GM18909 (cell line): Measurements from ENCODE around the gene ARL16.

Experiments
- ATAC-seq: cut with Tn5 transposase; IDR thresholded peaks from one replicate; pipeline ENCODE4 v1.9.1; 2021; ENCODE audit warnings: mild to moderate bottlenecking; ENCODE audit not compliant: unreplicated experiment, poor library complexity

ARL16 gene

DNA sequence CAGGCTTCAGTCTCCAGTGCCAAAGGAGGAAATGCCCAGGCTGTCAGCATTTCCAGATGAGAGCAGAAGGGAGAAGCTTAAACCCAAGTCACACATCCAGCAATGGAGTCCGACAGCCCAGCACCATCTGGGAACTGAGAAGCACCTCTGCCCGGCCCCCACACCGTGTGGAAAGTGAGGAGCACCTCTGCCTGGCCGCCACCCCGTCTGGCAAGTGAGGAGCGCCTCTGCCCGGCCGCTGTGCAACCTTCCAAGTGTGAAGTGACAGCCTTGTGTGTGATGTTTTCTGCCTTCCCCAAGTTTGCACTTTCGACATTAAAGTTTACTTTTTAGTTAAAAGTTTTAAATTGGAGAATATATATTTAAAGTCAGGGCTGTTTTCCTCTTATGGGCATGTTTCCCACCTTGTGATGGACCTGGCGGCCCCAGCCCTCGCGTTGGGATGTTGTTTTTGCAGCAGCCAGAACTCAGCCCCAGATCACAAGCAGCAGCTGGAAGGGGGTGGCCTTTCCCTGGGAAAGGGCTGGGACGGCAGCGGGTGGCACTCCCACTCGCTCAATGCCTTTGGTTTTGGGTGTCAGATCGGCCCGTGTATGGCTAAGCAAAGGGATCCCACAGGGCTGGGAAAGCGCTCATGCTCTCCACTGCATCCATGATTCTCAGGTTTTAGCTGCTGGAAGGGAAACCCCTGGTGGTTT is 9.9 kb downstream of the ARL16 start:
- no peak for ATAC-seq

GRCh38 chr17:81672954-81673353 is 10.6 kb downstream of the ARL16 start:
- ATAC-seq, result no peak

DNA sequence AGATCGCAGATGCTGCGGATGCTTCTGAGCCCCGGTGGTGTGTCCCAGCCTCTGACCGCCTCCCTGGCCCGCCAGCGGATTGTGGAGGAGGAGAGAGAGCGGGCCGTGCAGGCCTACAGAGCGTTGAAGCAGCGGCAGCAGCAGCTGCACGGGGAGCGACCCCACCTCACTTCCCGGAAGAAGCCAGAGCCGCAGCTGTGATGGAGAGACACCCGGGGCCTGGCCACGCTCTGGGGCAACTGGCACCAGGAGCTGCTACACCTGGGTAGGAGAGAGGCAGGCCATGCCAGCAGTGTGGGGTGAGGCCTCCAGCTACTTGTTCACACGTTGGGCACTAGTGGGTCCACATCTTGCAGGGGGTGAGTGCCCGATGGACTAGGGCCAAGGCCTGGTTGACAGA is 11.1 kb downstream of the ARL16 start:
- no peak for ATAC-seq

DNA sequence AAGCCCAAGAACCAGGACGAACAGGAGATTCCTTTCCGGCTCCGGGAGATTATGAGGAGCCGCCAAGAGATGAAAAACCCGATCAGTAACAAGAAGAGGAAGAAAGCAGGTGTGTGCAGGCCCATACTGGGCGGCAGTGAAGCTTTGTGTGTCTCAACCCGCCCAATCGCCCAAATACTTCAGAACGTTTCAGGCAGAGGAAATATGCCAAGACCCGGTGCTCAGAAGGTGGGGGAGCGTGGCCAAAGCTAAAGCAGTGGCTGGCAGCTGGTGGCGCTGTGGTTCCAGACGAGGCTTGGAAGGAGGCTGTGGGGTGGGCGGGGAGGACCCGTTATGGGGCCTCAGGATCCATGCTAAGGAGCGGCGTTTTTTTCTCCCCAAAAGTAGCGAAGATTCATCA is 15.8 kb downstream of the ARL16 start:
- ATAC-seq, result no peak

GRCh38 chr17:81666342-81667191 is 17.0 kb downstream of the ARL16 start, which contains the start of the genes CCDC137 and OXLD1:
Gene CCDC137, plus strand, starts transcription at chr17:81666737. Its CDS starts 30 bp downstream, at chr17:81666767.
Gene OXLD1, minus strand, starts transcription at chr17:81666605. Its CDS starts 28 bp downstream, at chr17:81666577.
- peak; percentile 92 for ATAC-seq

DNA sequence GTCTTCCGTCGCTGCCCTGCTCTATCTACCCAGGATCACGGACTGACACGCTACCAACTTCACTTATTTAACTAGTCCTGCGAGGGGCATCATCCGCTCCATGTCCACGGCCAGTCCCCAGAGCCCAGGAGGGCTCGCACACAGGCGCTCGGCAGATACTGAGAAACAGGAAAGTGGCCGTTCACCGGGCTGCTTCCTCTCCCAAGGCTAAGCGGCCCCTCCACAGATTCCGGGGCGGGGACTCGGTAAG is 17.6 kb downstream of the ARL16 start:
- no peak for ATAC-seq

DNA sequence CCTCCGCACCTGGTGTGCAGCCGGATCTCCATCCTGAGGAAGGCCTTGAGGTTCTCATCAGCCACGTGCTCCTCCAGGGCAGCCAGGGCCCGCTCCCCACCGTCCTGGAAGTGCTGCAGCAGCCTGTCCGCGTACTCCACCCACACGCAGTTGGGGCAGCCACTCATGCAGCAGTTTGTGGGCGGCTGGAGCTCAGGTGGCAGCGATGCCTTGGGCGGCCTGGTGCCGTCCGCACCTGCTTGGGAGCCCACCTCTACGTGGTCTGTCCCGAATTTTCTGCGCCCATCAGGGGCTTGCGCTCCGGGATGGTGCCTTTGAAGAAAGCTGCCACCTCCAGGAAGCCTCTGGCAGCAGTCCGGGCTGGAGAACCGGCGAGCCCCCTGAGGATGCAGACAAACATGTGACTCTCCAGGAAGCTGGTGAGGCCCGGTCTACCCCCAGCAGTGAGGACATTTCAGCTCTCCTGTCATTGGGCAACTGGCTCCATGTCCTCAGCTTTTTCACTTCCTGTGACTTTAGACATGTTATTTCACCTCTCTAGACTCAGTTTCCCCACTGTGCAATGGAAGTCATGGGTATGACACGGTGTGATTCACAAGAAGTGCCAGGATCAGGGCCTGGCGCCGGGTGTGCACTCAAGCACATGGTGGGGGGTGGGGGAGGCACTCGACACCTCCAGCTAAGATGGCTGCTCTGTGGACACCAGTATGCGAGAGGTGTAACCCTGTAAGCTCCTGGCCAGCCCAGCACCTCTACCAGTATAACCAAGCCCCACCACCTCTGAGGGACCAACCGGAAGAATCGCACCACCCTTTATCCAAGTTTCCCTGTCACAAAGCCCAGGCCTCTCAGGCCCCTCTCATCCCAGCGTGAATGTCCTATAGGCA is 18.1 kb downstream of the ARL16 start:
- peak; percentile 27 for ATAC-seq

DNA sequence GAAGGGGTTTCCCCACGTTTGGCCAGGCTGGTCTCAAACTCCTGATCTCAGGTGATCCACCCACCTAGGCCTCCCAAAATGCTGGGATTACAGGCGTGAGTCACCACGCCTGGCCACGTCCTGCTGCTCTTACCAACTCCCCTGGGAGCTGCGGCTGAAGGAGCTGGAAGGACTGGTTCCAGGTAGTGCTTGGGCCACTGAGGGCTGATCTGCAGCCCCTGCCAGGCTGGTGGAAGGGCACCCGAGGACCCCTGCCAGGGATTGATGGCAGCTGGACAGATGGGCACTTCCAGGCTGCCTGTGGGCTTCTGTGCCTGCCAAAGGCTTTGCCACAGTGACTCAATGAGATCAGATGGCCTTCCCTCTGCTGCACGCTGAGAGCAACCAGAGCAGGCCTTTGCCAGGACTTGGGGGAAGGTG is 19.5 kb downstream of the ARL16 start:
- ATAC-seq, result no peak

DNA sequence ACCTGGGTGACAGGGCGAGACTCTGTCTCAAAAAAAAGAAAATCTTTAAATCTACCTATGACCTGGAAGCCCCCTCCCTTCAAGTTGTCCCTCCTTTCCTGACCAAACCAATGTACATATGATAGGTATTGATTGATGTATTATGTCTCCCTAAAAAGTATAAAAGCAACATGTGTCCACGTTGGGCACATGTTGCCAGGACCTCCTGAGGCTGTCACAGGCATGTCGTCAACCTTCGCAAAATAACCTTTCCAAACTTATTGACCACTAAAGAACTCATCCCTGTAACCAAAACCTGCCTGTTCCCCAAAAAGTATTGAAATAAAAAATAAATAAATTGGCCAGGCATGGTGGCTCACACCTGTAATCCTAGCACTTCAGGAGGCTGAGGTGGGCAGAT is 21.6 kb downstream of the ARL16 start:
- ATAC-seq, result no peak

GRCh38 chr17:81660441-81660840 is 23.2 kb downstream of the ARL16 start:
- no peak for ATAC-seq

DNA sequence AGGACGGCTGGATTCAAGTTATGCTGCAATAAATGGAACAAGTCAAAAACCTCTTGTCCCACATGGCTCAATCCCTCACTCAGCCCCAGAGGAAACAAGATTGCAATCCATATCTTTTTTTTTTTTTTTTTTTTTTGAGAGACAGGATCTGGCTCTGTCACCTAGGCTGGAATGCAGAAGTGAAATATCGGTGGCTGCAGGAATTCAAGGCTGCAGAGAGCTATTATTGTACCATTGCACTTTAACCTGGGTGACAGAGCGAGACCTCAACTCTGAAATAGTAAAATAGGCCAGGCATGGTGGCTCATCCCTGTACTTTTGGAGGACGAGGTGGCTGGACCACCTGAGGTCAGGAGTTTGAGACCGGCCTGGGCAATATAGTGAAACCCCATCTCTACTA is 24.6 kb downstream of the ARL16 start:
- ATAC-seq, result no peak

GRCh38 chr17:81656835-81657234 is 26.8 kb downstream of the ARL16 start:
- no peak for ATAC-seq

DNA sequence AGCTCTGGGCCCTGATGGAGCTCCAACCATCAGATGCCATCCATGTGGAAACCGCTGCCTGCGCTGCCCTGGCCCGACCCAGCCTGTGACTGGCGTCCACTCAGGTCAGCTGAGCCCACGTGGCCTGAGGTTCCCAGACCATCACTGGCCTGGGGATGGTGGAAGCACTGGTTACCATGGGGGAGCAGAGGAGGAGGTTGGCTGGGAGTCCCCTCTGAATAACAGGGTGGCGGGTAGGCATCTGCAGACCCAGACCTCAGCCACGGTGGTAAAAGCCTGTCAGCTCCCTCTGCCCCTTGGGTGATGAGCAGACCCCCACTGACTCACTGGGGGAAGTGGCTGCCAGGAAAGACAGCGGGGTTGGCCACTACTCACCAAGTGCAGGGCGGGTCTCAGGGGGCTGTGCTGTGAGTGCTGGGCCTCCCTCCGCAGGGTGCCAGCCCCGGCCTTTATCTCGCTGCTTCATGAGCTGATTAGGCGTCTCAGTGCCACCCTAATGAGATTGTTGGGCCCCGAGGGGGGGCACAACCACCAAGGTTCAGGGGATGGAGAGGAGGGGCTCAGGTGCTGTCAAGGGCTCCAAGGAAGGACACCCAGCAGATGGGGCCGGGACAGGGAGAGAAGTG is 27.4 kb downstream of the ARL16 start, which contains the start of gene PDE6G:
PDE6G (minus strand) TSS at position 425 of the 626 bp plus-strand sequence. CDS start 3,237 bp downstream, outside the sequence.
- no peak for ATAC-seq

GRCh38 chr17:81655378-81656117 is 28.0 kb downstream of the ARL16 start:
- no peak for ATAC-seq

- ATAC-seq, result no peak
Observed at GRCh38 chr17:81652906-81653771, 30.5 kb downstream of the ARL16 start.

DNA sequence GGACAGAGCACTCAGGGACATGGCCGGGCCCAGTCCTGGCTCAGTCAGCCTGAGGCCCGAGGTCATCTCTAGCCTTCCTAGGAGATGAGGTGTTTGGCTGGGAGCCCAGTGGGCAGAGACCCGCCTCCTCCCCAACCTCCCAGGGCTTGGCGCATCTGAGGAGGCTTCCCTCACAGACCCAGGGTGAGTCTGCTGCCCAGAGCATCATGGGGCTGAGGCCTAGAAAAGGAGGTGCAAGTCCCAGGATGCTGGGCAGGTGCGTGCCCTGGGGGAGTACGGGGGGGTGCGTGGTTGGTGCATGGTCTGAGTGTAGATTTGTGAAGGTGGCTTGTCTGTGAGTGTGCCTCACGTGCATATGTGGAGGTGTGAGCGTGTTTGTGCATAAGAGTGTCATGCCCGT is 31.9 kb downstream of the ARL16 start:
- no peak for ATAC-seq

GRCh38 chr17:81650951-81651350 is 32.6 kb downstream of the ARL16 start:
- ATAC-seq, result no peak

GRCh38 chr17:81648707-81649085 is 34.9 kb downstream of the ARL16 start:
- no peak for ATAC-seq
